H1 (cell line): ENCODE measurements around the gene NEDD4L. TPM values are rescaled to one million over a fixed set of nuclear protein-coding genes. Genes with fewer than 3 reads are reported as not detected.

ENCODE experiments used
- BCL11A ChIP-seq, 2 experiments: IDR thresholded peaks; one replicate each; pipeline ENCODE4 v1.6.1; 2011; ENCODE audit warnings: low read depth in 2 of 2, low read length in 2 of 2, mild to moderate bottlenecking in 2 of 2
- CREB1 ChIP-seq: IDR thresholded peaks from 2 replicates; pipeline ENCODE4 v1.6.1; 2012; ENCODE audit warnings: inconsistent platforms
- CTCF ChIP-seq, 3 experiments: IDR thresholded peaks; 1 replicate in 2 of 3; 2 replicates in 1 of 3; pipeline versions ENCODE4 v1.5.1 to v1.6.1; 2011; ENCODE audit warnings: low read length in 3 of 3, mild to moderate bottlenecking in 3 of 3, inconsistent platforms in 2 of 3, low read depth in 1 of 3, moderate library complexity in 1 of 3; ENCODE audit not compliant: insufficient read depth in 1 of 3; ENCODE audit errors: control extremely low read depth in 1 of 3
- E2F6 ChIP-seq: IDR thresholded peaks from 2 replicates; pipeline ENCODE4 v1.6.1; 2012; ENCODE audit warnings: inconsistent platforms
- KDM5A ChIP-seq: fragments of 200-600 bp; IDR thresholded peaks from 2 replicates; pipeline ENCODE4 v1.7.1; 2012; ENCODE audit warnings: mild to moderate bottlenecking, low read length, inconsistent platforms, mixed read lengths
- POU5F1 ChIP-seq: IDR thresholded peaks from 2 replicates; pipeline ENCODE4 v1.6.1; 2011; ENCODE audit warnings: low read depth, mild to moderate bottlenecking, low read length, moderate library complexity
- polyA plus RNA-seq, 7 experiments: library from polyadenylated mRNA; depleted of rRNA in 3 of 7; stranded (reverse) in 5 of 7; unstranded in 2 of 7; fragments of >200 nt in 5 of 7; fragments of 200-250 nt in 2 of 7; gene quantifications; 1 replicate in 5 of 7; 2 replicates in 1 of 7; 4 replicates in 1 of 7; pipeline versions ENCODE4 v1.2.1 to v1.2.3, GENCODE V29; 2011 to 2013; ENCODE audit warnings: missing spikeins in 2 of 7, mixed read lengths in 2 of 7
- total RNA-seq: library from RNA; stranded (reverse); fragmentation: NEBNext Ultra II Directional; extraction: Animal tissue kit (Norgen Biotek cat#: 25700); gene quantifications from 2 replicates; pipeline ENCODE4 v1.2.1, GENCODE V29; 2021

NEDD4L gene
- total and polyA plus RNA-seq, 2 of the 8 experiments (the other 6 are each of a cell fraction or from before 2014, with no cell fraction given): 37.3 to 69.8 TPM

DNA sequence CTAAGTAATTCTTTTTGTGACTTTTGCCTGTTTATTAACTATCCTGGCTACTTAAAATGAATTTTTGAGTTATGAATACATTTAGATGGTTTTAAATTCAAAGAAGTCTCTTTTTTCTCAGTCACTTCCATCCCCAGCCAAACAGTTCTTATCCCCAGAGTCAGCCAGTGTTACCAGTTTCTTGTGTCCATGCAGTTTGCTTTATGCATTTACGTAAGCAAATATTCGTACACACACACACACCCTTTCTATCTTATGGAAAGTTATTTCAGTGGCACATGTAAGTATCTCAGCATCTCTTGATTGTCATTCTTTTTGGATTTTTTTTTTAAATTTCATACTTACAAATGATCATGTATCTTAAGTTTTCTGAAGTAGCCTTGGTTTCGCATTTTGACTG lies 113.2 kb downstream of the NEDD4L start (continued):
- TF ChIP-seq CTCF (IDR thresholded peaks at IDR 0.05; ENCODE audit: control extremely low read depth in 1 of 3, insufficient read depth in 1 of 3, low read depth in 1 of 3, low read length in 3 of 3) (no peak), CREB1 (no peak), POU5F1 (no peak), E2F6 (no peak), KDM5A (no peak), BCL11A (IDR thresholded peaks at IDR 0.05; ENCODE audit: low read depth in 2 of 2, low read length in 2 of 2) (no peak)
